OCI-LY7 (cell line): ENCODE measurements around the gene WDFY2.

Experiments used
- EZH2phosphoT487 ChIP-seq: fragments of 200-600 bp; sonication (generic); IDR thresholded peaks from 2 replicates; pipeline ENCODE4 v1.6.1; 2018; ENCODE audit warnings: low read depth, borderline replicate concordance, mild to moderate bottlenecking, mixed run types, antibody characterized with exemption, low read length, moderate library complexity, mixed read lengths
- TF ChIP-seq, protein P1 (sequence below): fragments of 200-600 bp; sonication (generic); conservative IDR thresholded peaks from 2 replicates; pipeline ENCODE4 v1.5.1; 2014; ENCODE audit warnings: mild to moderate bottlenecking, antibody characterized with exemption, low read length, moderate library complexity, mixed read lengths

DNA sequence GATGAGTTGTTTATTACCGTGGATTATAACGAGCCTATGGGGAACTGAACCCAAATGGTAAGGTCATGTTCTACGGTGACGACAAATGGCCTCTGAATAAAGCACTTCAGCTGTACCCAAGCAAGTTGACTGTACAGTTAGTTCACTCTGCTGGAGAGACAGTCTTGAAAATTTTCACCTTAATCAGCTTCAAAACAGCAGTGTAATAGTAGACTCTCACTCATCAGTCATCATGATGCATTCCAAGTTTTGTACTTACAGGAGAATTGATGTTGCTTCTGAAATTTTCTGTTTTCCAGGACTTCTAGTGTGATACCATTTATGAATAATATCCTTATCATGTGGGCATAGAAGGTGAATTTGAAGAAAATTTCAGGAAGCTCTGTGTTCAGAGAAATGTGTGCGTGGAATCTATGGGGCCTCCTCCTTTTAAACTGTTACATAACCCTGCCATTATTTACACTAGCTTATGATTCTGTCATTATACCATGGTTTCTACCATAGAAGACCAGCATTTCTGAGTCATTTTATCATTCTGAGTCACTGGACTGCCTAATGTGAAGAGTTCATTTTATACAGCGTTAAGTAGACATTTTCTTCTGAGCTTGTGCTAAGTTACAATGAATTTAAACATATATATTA, 96.9 kb downstream of the WDFY2 start:
- TF ChIP-seq, protein P1, sequence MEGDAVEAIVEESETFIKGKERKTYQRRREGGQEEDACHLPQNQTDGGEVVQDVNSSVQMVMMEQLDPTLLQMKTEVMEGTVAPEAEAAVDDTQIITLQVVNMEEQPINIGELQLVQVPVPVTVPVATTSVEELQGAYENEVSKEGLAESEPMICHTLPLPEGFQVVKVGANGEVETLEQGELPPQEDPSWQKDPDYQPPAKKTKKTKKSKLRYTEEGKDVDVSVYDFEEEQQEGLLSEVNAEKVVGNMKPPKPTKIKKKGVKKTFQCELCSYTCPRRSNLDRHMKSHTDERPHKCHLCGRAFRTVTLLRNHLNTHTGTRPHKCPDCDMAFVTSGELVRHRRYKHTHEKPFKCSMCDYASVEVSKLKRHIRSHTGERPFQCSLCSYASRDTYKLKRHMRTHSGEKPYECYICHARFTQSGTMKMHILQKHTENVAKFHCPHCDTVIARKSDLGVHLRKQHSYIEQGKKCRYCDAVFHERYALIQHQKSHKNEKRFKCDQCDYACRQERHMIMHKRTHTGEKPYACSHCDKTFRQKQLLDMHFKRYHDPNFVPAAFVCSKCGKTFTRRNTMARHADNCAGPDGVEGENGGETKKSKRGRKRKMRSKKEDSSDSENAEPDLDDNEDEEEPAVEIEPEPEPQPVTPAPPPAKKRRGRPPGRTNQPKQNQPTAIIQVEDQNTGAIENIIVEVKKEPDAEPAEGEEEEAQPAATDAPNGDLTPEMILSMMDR, result no peak
- TF ChIP-seq EZH2phosphoT487, result no peak
